IMR-90 (cell line): ENCODE data around the gene DMD. TPM values are rescaled to one million over a fixed set of nuclear protein-coding genes. Genes with fewer than 3 reads are reported as not detected.

Experiments
- ATAC-seq: fragments of 200-7000 bp; cut with Tn5 transposase; 2 replicates; pipeline ENCODE4 v1.9.1; 2020; ENCODE audit warnings: low read depth, mild to moderate bottlenecking, moderate library complexity
- BruUV-seq: library from RNA; stranded (reverse); fragments of 400-500 nt; replicated peaks from 2 replicates; lab custom pipeline; 2021; lab: Mats Ljungman, UMichigan
- CTCF ChIA-PET: fragments of 300-600 bp; formaldehyde crosslinking; extraction: SDS; loops from one replicate; lab custom pipeline; 2021; ENCODE audit warnings: antibody characterized with exemption; lab: Yijun Ruan, JAX
- POLR2A ChIA-PET: fragments of 300-600 bp; sonication (Branson Sonifier 250); formaldehyde crosslinking; loops from one replicate; lab custom pipeline; 2022; ENCODE audit warnings: antibody characterized with exemption; ENCODE audit not compliant: unreplicated experiment; lab: Charles Lee
- DNase-seq: peaks from one replicate; pipeline ENCODE4 v3.0.0; 2013
- H2AFZ ChIP-seq: replicated peaks from 2 replicates; pipeline ENCODE3; 2013; ENCODE audit warnings: low read length, mild to moderate bottlenecking; ENCODE audit not compliant: poor library complexity
- H2AK5ac ChIP-seq: 2 replicates; pipeline ENCODE4 v1.6.1; 2013; ENCODE audit warnings: low read depth, low read length, inconsistent platforms
- H2AK9ac ChIP-seq: replicated peaks from 2 replicates; pipeline ENCODE3; 2013; ENCODE audit warnings: mild to moderate bottlenecking, low read depth, low read length, moderate library complexity; ENCODE audit not compliant: poor library complexity
- H2BK120ac ChIP-seq: 2 replicates; pipeline ENCODE4 v1.6.1; 2013; ENCODE audit warnings: low read depth, low read length, inconsistent platforms
- H2BK15ac ChIP-seq: 3 replicates; pipeline ENCODE4 v1.6.1; 2013; ENCODE audit warnings: low read depth, low read length, inconsistent platforms
- H2BK20ac ChIP-seq: 2 replicates; pipeline ENCODE4 v1.6.1; 2013; ENCODE audit warnings: low read depth, mild to moderate bottlenecking, inconsistent platforms, low read length, moderate library complexity
- H2BK5ac ChIP-seq: 2 replicates; pipeline ENCODE4 v1.6.1; 2013; ENCODE audit warnings: mild to moderate bottlenecking, low read depth, low read length, inconsistent platforms; ENCODE audit not compliant: poor library complexity, severe bottlenecking
- H3K14ac ChIP-seq: replicated peaks from 2 replicates; pipeline ENCODE4 v1.6.1; 2013; ENCODE audit warnings: low read depth, low read length, inconsistent platforms
- H3K18ac ChIP-seq: 2 replicates; pipeline ENCODE4 v1.6.1; 2013; ENCODE audit warnings: low read depth, low read length, control low read depth
- H3K23ac ChIP-seq: 2 replicates; pipeline ENCODE4 v1.6.1; 2013; ENCODE audit warnings: low read depth, low read length, inconsistent platforms
- H3K27ac ChIP-seq: 2 replicates; pipeline ENCODE4 v1.5.1; 2013; ENCODE audit warnings: mild to moderate bottlenecking, control low read depth, low read length; ENCODE audit not compliant: insufficient read depth
- H3K27me3 ChIP-seq: 2 replicates; pipeline ENCODE4 v1.6.1; 2013; ENCODE audit warnings: low read length; ENCODE audit not compliant: control insufficient read depth, insufficient read depth
- H3K36me3 ChIP-seq: 2 replicates; pipeline ENCODE4 v1.6.1; 2013; ENCODE audit warnings: low read length, mixed read lengths; ENCODE audit not compliant: control insufficient read depth, insufficient read depth
- H3K4ac ChIP-seq: 2 replicates; pipeline ENCODE4 v1.6.1; 2013; ENCODE audit warnings: low read depth, low read length, inconsistent platforms
- H3K4me1 ChIP-seq: 2 replicates; pipeline ENCODE4 v1.6.1; 2013; ENCODE audit warnings: low read length, mixed read lengths; ENCODE audit not compliant: control insufficient read depth, insufficient read depth
- H3K4me2 ChIP-seq: 2 replicates; pipeline ENCODE4 v1.6.1; 2013; ENCODE audit warnings: low read depth, mild to moderate bottlenecking, control low read depth, low read length, moderate library complexity
- H3K4me3 ChIP-seq: 2 replicates; pipeline ENCODE4 v1.5.1; 2013; ENCODE audit warnings: low read depth, mild to moderate bottlenecking, control low read depth, low read length, moderate library complexity; ENCODE audit not compliant: insufficient read depth
- H3K56ac ChIP-seq: 2 replicates; pipeline ENCODE4 v1.6.1; 2013; ENCODE audit warnings: low read length, inconsistent platforms; ENCODE audit not compliant: insufficient read depth; ENCODE audit errors: extremely low read depth
- H3K79me1 ChIP-seq, 2 experiments: 2 replicates each; pipeline ENCODE4 v1.6.1; 2013; ENCODE audit warnings: low read length in 2 of 2, inconsistent platforms in 1 of 2, low read depth in 1 of 2
- H3K9ac ChIP-seq: 2 replicates; pipeline ENCODE4 v1.6.1; 2013; ENCODE audit warnings: low read depth, low read length, control low read depth
- H3K9me1 ChIP-seq: 2 replicates; pipeline ENCODE4 v1.6.1; 2013; ENCODE audit warnings: low read length, inconsistent platforms; ENCODE audit not compliant: insufficient read depth
- H3K9me3 ChIP-seq: 2 replicates; pipeline ENCODE4 v1.6.1; 2013; ENCODE audit warnings: low read length; ENCODE audit not compliant: control insufficient read depth, insufficient read depth
- H4K20me1 ChIP-seq: 2 replicates; pipeline ENCODE4 v1.6.1; 2013; ENCODE audit warnings: low read length, inconsistent platforms; ENCODE audit not compliant: insufficient read depth
- H4K5ac ChIP-seq: 2 replicates; pipeline ENCODE4 v1.6.1; 2013; ENCODE audit warnings: mild to moderate bottlenecking, low read depth, low read length, control low read depth
- H4K8ac ChIP-seq, 2 experiments: 2 replicates each; pipeline ENCODE4 v1.6.1; 2013; ENCODE audit warnings: low read depth in 2 of 2, low read length in 2 of 2, control low read depth in 1 of 2, inconsistent platforms in 1 of 2
- H4K91ac ChIP-seq: 2 replicates; pipeline ENCODE4 v1.6.1; 2013; ENCODE audit warnings: low read depth, low read length, inconsistent platforms; ENCODE audit not compliant: insufficient read depth
- BHLHE40 ChIP-seq: fragments of 150-350 bp; IDR thresholded peaks from 2 replicates; pipeline ENCODE4 v1.6.1; 2016; ENCODE audit warnings: mild to moderate bottlenecking, low read depth, low read length
- CEBPB ChIP-seq: IDR thresholded peaks from 2 replicates; pipeline ENCODE4 v1.6.1; 2012; ENCODE audit warnings: low read depth, low read length, improper control_type of control experiment
- CHD1 ChIP-seq: IDR thresholded peaks from 2 replicates; pipeline ENCODE4 v1.6.1; 2012; ENCODE audit warnings: low read depth, low read length, improper control_type of control experiment
- ELK1 ChIP-seq: fragments of 150-350 bp; IDR thresholded peaks from 2 replicates; pipeline ENCODE4 v1.6.1; 2016; ENCODE audit warnings: low read depth, mild to moderate bottlenecking, low read length, moderate library complexity, borderline replicate concordance
- FOS ChIP-seq: fragments of 150-350 bp; IDR thresholded peaks from 2 replicates; pipeline ENCODE4 v1.6.1; 2016; ENCODE audit warnings: low read depth, low read length
- MAFK ChIP-seq: IDR thresholded peaks from 2 replicates; pipeline ENCODE4 v1.6.1; 2012; ENCODE audit warnings: low read depth, low read length, improper control_type of control experiment
- MAZ ChIP-seq: IDR thresholded peaks from 2 replicates; pipeline ENCODE4 v1.6.1; 2012; ENCODE audit warnings: low read depth, mild to moderate bottlenecking, low read length, improper control_type of control experiment, moderate library complexity, borderline replicate concordance
- MXI1 ChIP-seq: IDR thresholded peaks from 2 replicates; pipeline ENCODE4 v1.6.1; 2012; ENCODE audit warnings: low read depth, mild to moderate bottlenecking, low read length, moderate library complexity, borderline replicate concordance
- NFE2L2 ChIP-seq: fragments of 150-350 bp; IDR thresholded peaks from 2 replicates; pipeline ENCODE4 v1.6.1; 2016; ENCODE audit warnings: low read depth, mild to moderate bottlenecking, low read length
- POLR2A ChIP-seq: IDR thresholded peaks from 2 replicates; pipeline ENCODE4 v1.6.1; 2012; ENCODE audit warnings: mild to moderate bottlenecking, low read depth, low read length
- RAD21 ChIP-seq: IDR thresholded peaks from 2 replicates; pipeline ENCODE4 v1.6.1; 2012; ENCODE audit warnings: low read length, improper control_type of control experiment
- RCOR1 ChIP-seq: IDR thresholded peaks from 2 replicates; pipeline ENCODE4 v1.6.1; 2012; ENCODE audit warnings: mild to moderate bottlenecking, low read length, improper control_type of control experiment; ENCODE audit not compliant: insufficient replicate concordance
- RFX5 ChIP-seq: IDR thresholded peaks from 2 replicates; pipeline ENCODE4 v1.8.0; 2012; ENCODE audit warnings: low read depth, mild to moderate bottlenecking, low read length, moderate library complexity
- SMC3 ChIP-seq: fragments of 150-350 bp; IDR thresholded peaks from 2 replicates; pipeline ENCODE4 v1.6.1; 2016; ENCODE audit warnings: low read depth, mild to moderate bottlenecking, antibody characterized with exemption, low read length, moderate library complexity
- WGBS, 2 experiments: methylation state at CpG; one replicate each; pipeline versions ENCODE4 v1.1.5 to v1.1.7; 2013; ENCODE audit warnings: missing lambda C conversion rate in 2 of 2; ENCODE audit not compliant: insufficient read length in 1 of 2; ENCODE audit errors: extremely low coverage in 2 of 2; 5-methylcytosine and 5-hydroxymethylcytosine counted together
- dilution Hi-C: fragments of 300-500 bp; cut with HindIII; formaldehyde crosslinking; loops from one replicate; pipeline ENCODE4 v1.14.3; 2018; ENCODE audit warnings: low sequenced_read_pairs; ENCODE audit not compliant: unreplicated experiment
- in situ Hi-C: fragments of 300-500 bp; cut with MboI; formaldehyde crosslinking; loops from 3 replicates; pipeline ENCODE4 v1.14.3; 2019; ENCODE audit warnings: low sequenced_read_pairs, inconsistent platforms, mixed read lengths
- intact Hi-C: fragments of 100-400 bp; cut with micrococcal nuclease; formaldehyde crosslinking; loops from 2 replicates; pipeline ENCODE4 v1.10.0; 2022
- polyA plus RNA-seq, 3 experiments: library from polyadenylated mRNA; depleted of rRNA; stranded (reverse); fragments of >200 nt; gene quantifications; 2 replicates each; pipeline ENCODE4 v1.2.3, GENCODE V29; 2012; ENCODE audit warnings: low replicate concordance in 1 of 3
- total RNA-seq: library from RNA; depleted of rRNA; stranded (reverse); fragments of >200 nt; gene quantifications from 2 replicates; pipeline ENCODE4 v1.2.3, GENCODE V29; 2012
- TF ChIP-seq, protein P1 (sequence below): conservative IDR thresholded peaks from 2 replicates; pipeline ENCODE4 v1.5.1; 2012; ENCODE audit warnings: mild to moderate bottlenecking, low read depth, low read length, improper control_type of control experiment
- TF ChIP-seq, protein P2 (sequence below): fragments of 150-350 bp; IDR thresholded peaks from 2 replicates; pipeline ENCODE4 v1.6.1; 2017; ENCODE audit warnings: mild to moderate bottlenecking, antibody characterized with exemption, low read length, low read depth

Gene DMD
- total and polyA plus RNA-seq, 2 of the 4 experiments (the other 2 are of a cell fraction) = 6.6 to 11.8 TPM

DNA sequence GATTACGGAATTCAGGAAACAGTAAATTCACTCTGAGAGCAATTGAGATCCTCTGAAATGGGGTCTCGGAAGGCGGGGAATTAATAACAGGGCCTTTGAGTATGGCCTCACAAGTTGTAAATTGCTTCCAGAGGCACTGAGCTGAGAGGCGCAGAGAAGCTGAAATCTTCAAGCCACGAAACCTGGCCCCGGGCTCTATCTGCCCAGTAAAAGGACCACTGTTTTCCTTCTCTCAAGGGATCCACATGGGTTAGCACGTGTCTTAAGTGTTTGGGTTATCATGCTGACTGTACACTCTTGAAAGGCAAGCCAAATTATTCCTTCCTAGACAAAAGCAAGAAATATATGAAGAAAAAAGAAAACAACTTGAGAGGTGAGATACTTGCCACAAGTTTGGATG is 1126.6 kb downstream of the DMD start:
- Histone ChIP-seq H3K4ac (no peak overlapping the region), H2BK120ac (no peak overlapping the region), H3K56ac (no peak overlapping the region), H3K14ac (no peak overlapping the region), H4K20me1 (no peaks in the 10 kb centered on the region), H4K5ac (no peak overlapping the region), H2BK15ac (no peak overlapping the region), H3K79me1 (no peaks in the 10 kb centered on the region), H3K9me1 (no peaks in the 10 kb centered on the region), H3K4me1 (no peaks in the 10 kb centered on the region), H3K36me3 (no peaks in the 10 kb centered on the region), H3K23ac (no peak overlapping the region), H3K9ac (no peak overlapping the region), H2AFZ (no peak overlapping the region), H2AK5ac (no peak overlapping the region), H3K27me3 (no peaks in the 10 kb centered on the region), H4K8ac (no peak overlapping the region), H2BK20ac (no peak overlapping the region), H4K91ac (no peak overlapping the region), H3K4me2 (no peak overlapping the region), H2BK5ac (no peak overlapping the region), H3K4me3 (no peak overlapping the region), H3K9me3 (no peaks in the 10 kb centered on the region; the same call in 1 of the 2 replicates), H3K18ac (no peak overlapping the region), H3K27ac (no peak overlapping the region), H2AK9ac (no peak overlapping the region)
- ChIA-PET CTCF (no interaction called here), POLR2A (no interaction called here)
- no peak for DNase-seq
- no peak for ATAC-seq
- in situ Hi-C loops = no loop called here
- no peak for TF ChIP-seq CEBPB
- TF ChIP-seq RFX5 = no peak
- no peak for TF ChIP-seq NFE2L2
- TF ChIP-seq MXI1 = no peak
- TF ChIP-seq, protein P1, sequence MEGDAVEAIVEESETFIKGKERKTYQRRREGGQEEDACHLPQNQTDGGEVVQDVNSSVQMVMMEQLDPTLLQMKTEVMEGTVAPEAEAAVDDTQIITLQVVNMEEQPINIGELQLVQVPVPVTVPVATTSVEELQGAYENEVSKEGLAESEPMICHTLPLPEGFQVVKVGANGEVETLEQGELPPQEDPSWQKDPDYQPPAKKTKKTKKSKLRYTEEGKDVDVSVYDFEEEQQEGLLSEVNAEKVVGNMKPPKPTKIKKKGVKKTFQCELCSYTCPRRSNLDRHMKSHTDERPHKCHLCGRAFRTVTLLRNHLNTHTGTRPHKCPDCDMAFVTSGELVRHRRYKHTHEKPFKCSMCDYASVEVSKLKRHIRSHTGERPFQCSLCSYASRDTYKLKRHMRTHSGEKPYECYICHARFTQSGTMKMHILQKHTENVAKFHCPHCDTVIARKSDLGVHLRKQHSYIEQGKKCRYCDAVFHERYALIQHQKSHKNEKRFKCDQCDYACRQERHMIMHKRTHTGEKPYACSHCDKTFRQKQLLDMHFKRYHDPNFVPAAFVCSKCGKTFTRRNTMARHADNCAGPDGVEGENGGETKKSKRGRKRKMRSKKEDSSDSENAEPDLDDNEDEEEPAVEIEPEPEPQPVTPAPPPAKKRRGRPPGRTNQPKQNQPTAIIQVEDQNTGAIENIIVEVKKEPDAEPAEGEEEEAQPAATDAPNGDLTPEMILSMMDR = no peak
- no peak for TF ChIP-seq MAZ
- no peak for TF ChIP-seq BHLHE40
- TF ChIP-seq, protein P2, sequence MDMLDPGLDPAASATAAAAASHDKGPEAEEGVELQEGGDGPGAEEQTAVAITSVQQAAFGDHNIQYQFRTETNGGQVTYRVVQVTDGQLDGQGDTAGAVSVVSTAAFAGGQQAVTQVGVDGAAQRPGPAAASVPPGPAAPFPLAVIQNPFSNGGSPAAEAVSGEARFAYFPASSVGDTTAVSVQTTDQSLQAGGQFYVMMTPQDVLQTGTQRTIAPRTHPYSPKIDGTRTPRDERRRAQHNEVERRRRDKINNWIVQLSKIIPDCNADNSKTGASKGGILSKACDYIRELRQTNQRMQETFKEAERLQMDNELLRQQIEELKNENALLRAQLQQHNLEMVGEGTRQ = no peak
- no peak for TF ChIP-seq FOS
- no peak for TF ChIP-seq RAD21
- TF ChIP-seq ELK1 = no peak
- no peak for TF ChIP-seq POLR2A
- no peak for TF ChIP-seq SMC3
- TF ChIP-seq CHD1 = no peak
- TF ChIP-seq RCOR1 = no peak
- TF ChIP-seq MAFK = no peak
- intact Hi-C loops = no loop called here
- 40% methylated on average over 1 of the region's 7 CpGs; no CpG with 5 or more reads in 1 of the 2 experiments for WGBS, 2 experiments
- BruUV-seq = no TSS peak
- dilution Hi-C loops = no loop called here
